Body of pancreas (tissue), 4 donors: ENCODE data around the gene HSF2BP.

ENCODE experiments used
- POLR2A ChIP-seq, 3 donors: fragments of 450-650 bp; IDR thresholded peaks; one replicate each; pipeline ENCODE4 v1.6.1; 2016; ENCODE audit warnings: antibody characterized with exemption in 3 of 3, mild to moderate bottlenecking in 2 of 3
- TF ChIP-seq, protein P1 (sequence below), 7 experiments: fragments of 450-650 bp in 4 of 7; fragments of 200-600 bp in 3 of 7; sonication (generic) in 3 of 7; IDR thresholded peaks; one replicate each; pipeline ENCODE4 v1.5.1; 2016 to 2019; ENCODE audit warnings: antibody characterized with exemption in 7 of 7

- no peak for TF ChIP-seq POLR2A (IDR thresholded peaks at IDR 0.05)
- TF ChIP-seq, protein P1, sequence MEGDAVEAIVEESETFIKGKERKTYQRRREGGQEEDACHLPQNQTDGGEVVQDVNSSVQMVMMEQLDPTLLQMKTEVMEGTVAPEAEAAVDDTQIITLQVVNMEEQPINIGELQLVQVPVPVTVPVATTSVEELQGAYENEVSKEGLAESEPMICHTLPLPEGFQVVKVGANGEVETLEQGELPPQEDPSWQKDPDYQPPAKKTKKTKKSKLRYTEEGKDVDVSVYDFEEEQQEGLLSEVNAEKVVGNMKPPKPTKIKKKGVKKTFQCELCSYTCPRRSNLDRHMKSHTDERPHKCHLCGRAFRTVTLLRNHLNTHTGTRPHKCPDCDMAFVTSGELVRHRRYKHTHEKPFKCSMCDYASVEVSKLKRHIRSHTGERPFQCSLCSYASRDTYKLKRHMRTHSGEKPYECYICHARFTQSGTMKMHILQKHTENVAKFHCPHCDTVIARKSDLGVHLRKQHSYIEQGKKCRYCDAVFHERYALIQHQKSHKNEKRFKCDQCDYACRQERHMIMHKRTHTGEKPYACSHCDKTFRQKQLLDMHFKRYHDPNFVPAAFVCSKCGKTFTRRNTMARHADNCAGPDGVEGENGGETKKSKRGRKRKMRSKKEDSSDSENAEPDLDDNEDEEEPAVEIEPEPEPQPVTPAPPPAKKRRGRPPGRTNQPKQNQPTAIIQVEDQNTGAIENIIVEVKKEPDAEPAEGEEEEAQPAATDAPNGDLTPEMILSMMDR (IDR thresholded peaks at IDR 0.05) = no peak
Measured at GRCh38 chr21:43644071-43644470, 15.2 kb downstream of the HSF2BP start.
